HG02763 (cell line): ENCODE measurements around the gene AGGF1.
"Not testable (repeated sequence)": the region's sequence is repeated elsewhere in the genome, so short reads cannot be mapped to it uniquely, and the experiment has no call there.

Experiments
- ATAC-seq: cut with Tn5 transposase; IDR thresholded peaks from one replicate; pipeline ENCODE4 v1.9.1; 2021; ENCODE audit warnings: mild to moderate bottlenecking, moderate library complexity; ENCODE audit not compliant: unreplicated experiment

The AGGF1 gene, protein sequence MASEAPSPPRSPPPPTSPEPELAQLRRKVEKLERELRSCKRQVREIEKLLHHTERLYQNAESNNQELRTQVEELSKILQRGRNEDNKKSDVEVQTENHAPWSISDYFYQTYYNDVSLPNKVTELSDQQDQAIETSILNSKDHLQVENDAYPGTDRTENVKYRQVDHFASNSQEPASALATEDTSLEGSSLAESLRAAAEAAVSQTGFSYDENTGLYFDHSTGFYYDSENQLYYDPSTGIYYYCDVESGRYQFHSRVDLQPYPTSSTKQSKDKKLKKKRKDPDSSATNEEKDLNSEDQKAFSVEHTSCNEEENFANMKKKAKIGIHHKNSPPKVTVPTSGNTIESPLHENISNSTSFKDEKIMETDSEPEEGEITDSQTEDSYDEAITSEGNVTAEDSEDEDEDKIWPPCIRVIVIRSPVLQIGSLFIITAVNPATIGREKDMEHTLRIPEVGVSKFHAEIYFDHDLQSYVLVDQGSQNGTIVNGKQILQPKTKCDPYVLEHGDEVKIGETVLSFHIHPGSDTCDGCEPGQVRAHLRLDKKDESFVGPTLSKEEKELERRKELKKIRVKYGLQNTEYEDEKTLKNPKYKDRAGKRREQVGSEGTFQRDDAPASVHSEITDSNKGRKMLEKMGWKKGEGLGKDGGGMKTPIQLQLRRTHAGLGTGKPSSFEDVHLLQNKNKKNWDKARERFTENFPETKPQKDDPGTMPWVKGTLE

GRCh38 chr5:77030097-77031071, at the start of gene AGGF1:
Gene AGGF1 (plus strand): TSS chr5:77030404. CDS start chr5:77030767, 363 bp downstream.
- peak; percentile 98 for ATAC-seq

- no peak for ATAC-seq
These were observed 49.6 kb upstream of the AGGF1 start for GRCh38 chr5:76980518-76981144.

DNA sequence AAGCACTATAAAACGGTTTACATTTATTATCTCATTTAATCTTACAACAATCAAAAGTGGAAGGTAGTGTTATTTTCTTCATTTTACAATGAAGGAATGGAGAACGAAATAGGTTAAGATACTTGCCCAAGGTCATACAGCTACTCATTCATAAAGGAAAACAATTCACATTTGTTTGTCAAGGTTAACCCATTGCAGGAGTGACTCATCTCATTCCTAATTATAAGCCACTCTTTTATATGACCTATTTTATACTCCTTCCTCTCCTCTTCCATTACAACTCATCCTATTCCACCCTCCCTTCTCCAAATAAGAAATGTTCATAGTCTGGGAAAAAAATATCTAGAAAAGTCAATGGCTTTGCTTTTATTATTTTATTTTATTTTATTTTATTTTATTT, 47.8 kb upstream of the AGGF1 start:
- ATAC-seq: no peak

DNA sequence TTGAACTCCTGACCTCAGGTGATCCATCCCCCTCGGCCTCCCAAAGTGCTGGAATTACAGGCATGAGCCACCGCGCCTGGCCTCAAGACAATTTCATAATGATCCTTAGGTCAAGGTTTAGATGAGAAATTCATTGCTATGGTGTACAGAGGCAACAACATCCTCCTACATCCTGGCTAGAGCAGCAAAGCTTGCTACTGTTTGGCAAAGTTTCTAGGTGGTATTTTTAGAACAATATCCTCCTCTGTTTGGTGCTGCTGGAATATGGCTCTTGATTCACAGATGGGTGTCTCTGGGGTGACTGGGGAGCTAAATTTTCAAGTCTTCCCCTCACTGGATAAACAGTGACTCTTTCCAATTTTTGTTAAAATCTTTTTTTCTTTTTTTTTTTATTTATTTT, 46.7 kb upstream of the AGGF1 start:
- ATAC-seq: no peak

DNA sequence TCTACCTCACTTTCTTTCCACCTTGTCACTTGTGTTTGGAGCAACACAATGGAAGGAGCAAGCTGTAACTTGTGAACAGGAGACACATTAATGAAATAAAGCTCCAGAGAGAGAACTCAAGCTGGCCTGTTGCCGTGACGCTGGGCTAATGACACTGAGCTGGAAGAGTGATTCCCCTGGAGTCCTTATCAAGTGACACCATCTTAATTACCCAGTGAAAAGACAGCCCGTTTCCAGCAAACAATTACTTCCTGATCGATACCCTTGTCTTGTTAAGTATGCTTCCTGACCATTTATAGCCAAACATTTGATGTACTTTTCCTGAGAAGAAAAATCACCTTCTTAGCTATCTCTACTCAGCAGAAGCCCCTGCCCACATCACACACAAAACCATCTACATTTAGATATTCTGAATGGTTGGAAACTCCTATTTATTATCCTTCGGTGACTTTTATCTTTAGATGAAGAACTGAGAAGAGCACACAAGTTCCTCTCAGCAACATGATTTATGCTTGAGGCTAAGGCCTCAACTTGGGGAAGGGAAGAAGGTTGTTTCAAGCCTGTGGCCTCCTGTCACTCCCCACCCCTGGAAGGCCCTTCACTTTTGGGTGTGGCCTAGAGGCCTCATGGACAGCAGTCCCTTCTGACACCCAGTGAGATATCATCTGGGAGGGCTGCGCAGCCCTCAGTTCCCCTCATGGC, 43.2 kb upstream of the AGGF1 start:
- no peak for ATAC-seq

- no peak for ATAC-seq
These were observed 39.2 kb upstream of the AGGF1 start for GRCh38 chr5:76990899-76991459.

DNA sequence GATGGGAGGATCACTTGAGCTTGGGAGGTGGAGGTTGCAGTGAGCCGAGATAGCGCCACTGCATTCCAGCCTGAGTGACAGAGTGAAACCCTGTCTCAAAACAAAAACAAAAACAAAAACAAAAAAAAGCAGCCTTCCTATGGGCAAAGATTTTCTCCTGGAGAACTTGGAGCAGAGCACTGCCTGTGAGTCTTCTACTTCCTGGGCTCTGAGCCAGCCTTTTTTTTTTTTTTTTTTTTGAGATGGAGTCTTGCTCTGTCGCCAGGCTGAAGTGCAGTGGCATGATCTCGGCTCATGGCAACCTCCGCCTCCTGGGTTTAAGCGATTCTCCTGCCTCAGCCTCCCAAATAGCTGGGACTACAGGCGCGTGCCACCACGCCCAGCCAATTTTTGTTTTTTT, 36.8 kb upstream of the AGGF1 start:
- not testable (repeated sequence) for ATAC-seq

- no peak for ATAC-seq
These were observed 35.9 kb upstream of the AGGF1 start for GRCh38 chr5:76994337-76994736.

- not testable (repeated sequence) for ATAC-seq
These were observed 32.0 kb upstream of the AGGF1 start for GRCh38 chr5:76998251-76998650.

- no peak for ATAC-seq
These were observed 30.8 kb upstream of the AGGF1 start for GRCh38 chr5:76999451-76999850.

DNA sequence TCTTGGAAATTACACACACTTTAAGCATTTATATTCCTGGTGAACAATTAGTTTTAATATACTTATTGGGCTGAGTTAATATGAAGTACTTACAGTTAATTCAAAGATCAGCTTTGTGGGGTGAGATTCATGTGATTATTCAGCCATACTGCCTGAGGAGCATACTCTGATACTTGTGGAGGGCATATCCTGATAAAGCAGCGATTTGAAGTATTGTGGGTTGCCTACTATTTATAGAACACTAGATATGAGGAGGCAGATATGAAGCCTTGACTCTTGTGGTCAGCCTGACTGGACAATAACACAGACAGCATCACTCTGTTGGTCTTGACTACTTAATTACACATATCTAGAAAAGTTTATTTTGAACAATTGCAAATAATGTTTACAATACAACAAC, 27.0 kb upstream of the AGGF1 start:
- ATAC-seq: no peak

DNA sequence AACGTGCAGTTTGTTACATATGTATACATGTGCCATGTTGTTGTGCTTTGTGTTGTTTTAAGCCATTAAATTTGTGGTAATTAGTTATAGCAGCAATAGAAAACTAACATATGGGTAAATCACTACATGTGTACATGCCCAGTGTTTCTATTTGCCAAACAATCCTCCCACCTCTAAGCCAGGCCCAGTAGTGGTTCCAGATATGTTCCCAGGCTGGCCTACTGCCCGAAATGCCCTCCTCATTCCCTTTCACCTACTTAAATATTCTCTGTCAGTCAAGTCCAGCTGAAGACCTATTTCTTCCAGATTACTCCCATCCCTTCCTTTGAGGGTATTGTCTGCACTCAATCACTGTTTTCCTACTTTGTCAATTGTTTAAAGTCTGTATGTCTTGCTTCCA, 24.1 kb upstream of the AGGF1 start:
- no peak for ATAC-seq

GRCh38 chr5:77008413-77008812, 21.8 kb upstream of the AGGF1 start:
- ATAC-seq: no peak

GRCh38 chr5:77010243-77010642, 20.0 kb upstream of the AGGF1 start:
- ATAC-seq: no peak

GRCh38 chr5:77011498-77011897, 18.7 kb upstream of the AGGF1 start:
- ATAC-seq: no peak

GRCh38 chr5:77012601-77013000, 17.6 kb upstream of the AGGF1 start:
- ATAC-seq: no peak

GRCh38 chr5:77015938-77016569, 14.2 kb upstream of the AGGF1 start:
- ATAC-seq: no peak

DNA sequence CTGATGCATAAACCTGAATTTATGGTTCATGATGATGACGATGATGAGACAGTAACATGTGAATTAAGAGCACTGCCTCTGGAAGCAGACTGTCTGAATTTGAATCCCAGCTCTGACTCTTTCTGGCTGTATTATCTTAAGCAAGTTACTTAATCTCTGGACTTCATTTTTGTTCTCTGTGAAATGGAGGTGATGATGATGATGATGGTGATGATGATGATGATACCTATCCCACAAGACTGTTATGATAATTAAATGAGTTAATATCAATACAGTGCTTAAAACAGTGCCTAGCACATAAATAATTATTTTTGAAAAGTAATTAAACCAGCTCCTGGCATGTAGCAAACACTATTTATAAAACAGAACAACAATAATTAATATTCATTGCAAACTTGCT, 13.2 kb upstream of the AGGF1 start:
- ATAC-seq: no peak

DNA sequence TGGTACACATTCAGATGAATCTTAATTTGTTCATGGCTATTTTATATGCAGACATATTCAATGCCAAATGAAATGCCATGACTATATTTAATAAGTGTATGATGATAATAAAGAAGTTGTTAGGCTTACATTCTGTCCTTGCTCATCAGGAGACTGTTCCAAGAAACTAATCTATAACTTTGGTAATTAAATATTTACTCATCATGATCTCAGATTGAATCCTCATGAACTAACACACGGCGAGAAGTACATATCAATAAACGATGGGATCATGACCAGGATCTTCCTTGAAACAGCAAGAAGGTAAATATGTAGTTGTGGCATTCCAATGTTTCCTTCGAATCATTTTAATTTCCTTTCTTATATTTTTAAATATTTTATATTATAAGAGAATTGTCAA, 12.5 kb upstream of the AGGF1 start:
- ATAC-seq: no peak
